KG1 (cell line): ENCODE results near the gene FAM210B.
A peak's percentile ranks its signal among the peaks of the same experiment; 100 is the strongest.
"Not testable (repeated sequence)": the region's sequence is repeated elsewhere in the genome, so short reads cannot be mapped to it uniquely, and the experiment has no call there.

ENCODE experiments used
- DNase-seq: peaks from one replicate; lab custom pipeline; 2025; lab: John Stamatoyannopoulos, UW

The FAM210B gene

DNA sequence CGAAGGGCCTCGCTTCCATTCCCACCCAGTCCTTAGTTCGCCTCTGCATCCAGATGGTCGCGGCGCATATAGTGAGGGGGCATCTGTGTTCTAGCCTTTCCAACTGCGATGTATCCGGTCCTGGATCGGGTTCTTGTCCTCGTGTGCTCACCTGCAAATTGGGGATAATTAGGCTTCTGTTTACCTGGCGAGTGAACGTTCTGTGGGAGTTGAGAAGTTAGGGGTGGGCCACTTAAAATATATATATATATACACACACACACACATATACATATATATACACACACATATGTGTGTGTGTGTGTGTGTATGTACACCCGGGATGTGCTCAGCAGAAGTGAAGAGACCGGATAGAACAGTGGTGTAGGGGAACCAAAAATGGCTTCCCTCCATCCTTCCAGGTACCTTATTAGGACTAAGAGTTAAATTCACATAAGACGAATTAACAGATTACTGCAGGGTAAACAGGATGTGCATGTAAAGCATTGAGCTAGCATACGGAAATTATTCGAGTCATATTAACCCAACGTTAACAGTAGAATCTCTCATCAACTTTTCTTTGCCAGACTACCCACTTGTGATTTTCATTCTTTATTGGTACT is 34.2 kb downstream of the FAM210B start:
- no peak for DNase-seq

DNA sequence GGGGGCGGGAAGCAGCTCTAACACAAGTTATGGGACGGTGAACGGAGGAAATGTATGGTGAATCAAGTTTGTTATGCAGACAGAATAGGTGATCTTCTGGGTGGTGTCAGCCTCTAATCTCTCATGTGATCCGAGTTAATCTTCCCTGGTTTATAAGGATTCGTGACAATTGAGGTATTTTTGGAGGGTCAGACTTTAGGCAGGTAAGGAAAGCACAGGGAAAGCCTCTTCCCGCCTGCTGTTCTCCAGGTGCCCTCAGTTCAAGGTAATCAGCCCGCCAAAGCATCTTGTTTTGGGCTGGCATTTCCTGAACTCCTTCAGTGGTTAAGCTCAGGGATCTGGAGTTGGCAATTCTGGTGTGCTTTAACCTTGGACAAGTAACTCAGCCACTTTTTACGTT is 34.9 kb downstream of the FAM210B start:
- no peak for DNase-seq

DNA sequence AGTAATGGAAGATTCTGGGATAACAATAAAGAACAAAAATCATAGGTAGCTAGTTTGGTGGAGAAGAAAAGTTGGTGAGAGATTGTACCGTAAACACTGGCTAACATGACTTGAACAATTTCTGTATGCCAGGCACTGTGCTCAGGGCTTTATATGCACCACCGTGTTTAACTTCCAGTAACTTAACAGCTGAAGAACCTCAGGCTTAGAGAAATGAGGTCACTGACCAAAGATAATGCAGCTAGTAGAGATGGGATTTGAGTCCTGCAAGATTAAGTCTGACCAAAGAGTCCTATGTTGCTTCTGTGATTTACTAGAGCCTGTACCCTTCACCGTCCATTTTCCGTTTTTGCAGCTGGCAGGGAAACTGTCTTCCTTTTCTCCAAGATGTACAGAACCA is 36.4 kb downstream of the FAM210B start:
- no peak for DNase-seq

DNA sequence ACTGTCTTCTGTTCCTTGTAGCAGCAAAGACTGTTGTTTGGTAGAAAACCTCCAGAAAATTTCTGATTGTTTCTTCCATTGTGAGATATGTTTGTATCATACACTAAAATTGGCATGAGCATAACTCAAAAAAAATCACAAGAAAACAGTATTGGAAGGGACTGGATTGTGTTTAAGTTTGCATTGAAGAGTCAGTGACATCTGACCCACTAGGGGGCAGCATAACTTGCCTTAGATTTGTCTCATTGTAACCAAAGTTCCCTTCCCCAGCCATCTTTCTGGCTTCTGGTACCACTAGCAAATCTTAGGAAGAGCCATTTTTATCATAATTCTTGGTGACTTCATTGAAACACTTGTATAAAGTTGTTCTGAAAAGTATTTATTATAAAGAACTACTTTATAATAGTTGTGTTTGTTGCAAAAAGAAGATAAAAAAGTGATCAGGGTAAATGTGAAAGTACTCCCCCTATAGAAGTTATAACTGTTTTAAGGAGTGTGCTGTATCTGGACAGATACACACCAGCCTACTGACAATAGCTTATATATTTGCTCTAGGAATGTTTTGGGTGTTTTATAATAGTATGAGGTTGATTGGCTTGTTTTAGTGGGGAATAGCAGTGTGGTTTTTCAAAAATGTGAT is 41.3 kb downstream of the FAM210B start:
- peak; percentile 62 for DNase-seq

DNA sequence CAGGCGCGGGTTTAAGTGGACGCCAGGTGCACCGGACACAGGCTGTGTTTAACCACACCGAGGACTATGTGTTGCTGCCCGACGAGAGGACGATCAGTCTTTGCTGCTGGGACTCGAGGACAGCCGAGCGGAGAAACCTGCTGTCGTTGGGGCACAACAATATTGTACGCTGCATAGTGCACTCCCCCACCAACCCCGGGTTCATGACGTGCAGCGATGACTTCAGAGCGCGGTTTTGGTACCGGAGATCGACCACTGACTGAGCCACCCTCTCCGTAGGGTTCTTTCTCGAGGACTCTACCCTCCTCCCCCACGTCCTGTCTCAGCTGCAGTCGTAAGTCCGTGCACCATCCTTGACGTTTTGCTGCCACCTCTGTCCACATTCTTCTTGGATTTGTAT is 44.7 kb downstream of the FAM210B start:
- DNase-seq: no peak

DNA sequence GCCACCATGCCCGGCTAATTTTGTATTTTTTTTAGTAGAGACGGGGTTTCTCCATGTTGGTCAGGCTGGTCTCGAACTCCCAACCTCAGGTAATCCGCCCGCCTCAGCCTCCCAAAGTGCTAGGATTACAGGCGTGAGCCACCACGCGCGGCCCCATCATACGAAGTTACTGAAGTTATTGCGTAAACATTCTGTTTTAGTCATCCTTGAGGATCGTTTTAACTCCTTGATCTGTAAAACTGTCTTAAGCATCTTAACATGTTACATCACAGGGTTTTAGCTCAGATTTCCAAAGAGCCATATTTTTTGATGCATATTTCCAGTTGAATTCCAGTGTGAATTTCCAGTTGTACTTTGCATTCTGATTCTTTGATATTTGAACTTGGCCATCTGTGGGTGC is 46.6 kb downstream of the FAM210B start:
- not testable (repeated sequence) for DNase-seq

DNA sequence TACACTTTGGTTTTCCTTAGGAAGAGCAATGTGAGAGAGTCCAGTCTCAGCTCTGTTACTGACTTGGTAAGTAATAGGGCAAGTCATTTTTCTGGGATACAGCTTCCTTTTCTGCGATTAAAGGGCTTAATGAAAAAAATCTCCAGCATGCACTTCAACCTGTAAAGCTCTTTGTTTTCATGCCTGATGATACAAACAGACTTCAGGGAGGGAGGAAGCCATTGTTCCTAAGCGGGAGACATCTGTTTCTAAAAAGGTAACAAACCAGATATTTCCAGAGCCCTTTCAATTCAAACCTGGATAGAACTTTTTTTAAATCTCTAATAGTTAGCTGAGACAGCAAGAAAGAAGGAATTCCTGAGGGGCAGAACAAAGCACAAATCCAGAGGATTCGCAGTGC is 48.1 kb downstream of the FAM210B start:
- no peak for DNase-seq

DNA sequence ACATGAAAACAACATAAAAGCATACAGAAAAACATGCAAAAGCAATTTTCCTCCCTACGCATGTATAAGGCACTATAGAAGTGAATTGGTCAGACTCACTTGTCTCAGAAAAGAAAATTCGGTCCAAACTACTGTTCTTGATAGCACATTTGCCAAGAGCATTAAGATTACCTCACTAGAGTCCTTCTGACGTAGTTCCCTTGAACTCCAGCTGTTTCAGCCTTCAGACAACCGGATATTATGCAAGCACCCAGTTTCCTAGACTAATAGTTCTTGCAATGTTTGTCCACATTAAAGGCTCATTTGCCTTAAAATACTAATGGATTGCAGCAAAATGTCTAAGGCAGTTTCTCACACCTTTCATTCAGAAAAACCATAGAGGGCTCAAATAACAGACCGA is 50.7 kb downstream of the FAM210B start:
- DNase-seq: no peak

DNA sequence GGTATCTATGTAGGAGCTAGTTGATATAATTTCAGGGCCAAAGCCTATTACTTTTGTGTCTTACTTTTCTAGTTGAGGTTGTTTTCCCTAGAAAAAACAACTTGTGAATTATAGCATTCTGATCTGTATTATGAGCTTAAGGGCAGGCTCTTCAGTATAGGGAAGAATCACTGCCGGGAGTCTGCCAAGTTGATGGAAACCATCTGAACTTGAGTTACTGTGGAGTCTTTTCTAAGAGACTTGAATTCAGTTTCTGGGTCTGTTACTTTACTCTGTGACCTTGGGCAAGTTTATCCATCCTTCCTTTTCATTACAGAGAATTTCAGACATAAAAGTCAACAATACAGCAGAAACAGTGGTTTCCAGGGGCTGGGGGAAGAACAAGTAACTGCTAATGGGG is 51.2 kb downstream of the FAM210B start:
- no peak for DNase-seq

DNA sequence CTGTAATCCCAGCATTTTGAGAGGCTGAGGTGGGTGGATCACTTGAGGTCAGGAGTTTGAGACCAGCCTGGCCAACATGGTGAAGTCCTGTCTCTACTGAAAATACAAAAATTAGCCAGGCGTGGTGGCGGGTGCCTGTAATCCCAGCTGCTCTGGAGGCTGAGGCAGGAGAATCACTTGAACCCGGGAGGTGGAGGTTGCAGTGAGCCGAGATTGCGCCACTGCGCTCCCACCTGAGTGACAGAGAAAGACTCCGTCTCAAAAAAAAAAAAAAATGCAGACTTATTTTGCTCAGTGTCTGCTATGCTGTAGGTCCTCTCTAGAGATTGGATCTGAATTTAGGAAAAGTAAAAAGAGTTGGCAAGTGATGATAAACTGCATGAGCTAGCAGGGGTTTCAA is 52.5 kb downstream of the FAM210B start:
- not testable (repeated sequence) for DNase-seq

DNA sequence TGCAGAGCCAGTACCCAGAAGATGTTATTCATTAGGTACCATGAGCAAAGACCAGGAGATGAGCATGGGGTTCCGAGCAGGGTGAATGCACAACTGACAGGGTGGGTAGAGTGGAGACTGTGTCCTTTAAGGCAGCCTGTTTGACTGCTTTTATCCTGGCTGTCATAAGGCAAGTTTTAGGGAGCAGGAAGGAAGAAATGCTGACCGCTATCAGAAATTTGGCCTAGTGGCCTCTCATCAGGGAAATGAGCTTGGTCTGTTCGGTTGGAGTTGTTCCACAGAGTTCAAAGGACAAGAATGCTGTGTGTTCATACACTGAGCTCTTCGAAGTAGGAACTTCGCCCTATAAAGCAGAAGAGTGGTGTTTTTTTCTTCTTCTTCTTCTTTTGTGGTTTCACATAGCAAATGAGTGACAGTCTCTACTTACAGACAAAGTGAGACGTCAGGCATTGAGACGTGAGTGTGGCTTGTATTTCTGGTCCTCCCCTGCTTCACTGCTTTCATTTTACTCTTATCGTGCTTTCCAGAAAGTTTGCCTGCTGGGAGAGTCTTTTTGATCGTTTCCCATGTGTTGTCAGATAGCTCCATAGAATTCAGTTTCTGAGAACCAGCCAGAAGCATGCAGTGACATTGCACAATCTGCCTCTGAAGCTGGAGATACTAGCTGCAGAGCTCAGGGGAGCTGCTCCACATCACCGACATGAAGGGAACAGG is 53.1 kb downstream of the FAM210B start, which contains the start of gene CASS4:
TSS of gene CASS4 (plus strand) at position 502 of the 714 bp plus-strand sequence. CDS start at position 701, 199 bp downstream.
- DNase-seq: peak; percentile 30

DNA sequence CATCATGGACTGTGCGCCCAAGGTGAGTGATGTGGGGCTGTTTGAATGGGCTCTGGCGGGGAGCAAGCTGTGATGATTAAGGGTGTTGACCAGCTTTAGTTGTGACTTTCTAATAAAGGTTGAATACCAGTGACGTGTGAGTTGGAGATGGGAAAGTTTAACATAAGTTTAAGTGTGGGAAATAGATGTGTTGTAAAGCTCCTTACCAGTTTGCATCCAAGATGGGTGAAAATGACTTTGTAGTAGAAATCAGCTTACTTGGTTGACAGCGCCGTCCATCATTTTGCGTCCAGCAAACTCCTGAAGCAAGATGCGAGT is 53.7 kb downstream of the FAM210B start:
- DNase-seq: no peak

DNA sequence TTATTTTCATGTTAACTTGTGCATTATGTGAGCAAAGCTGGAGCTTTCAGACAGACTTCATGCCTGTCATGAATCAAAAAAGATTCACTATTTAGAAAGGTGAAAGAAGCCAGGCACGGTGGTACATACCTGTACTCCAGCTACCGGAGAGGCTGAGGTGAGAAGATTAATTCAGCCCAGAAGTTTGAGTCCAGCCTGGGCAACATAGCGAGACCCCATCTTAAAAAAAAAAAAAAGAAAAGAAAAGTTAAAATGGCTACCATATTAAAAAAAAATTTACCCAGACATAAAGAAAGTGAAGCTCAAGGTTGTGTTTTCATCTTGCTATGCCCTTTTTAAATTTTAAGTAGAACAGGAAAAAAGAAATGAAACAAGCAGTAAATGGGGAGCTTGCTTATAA is 54.2 kb downstream of the FAM210B start:
- no peak for DNase-seq

DNA sequence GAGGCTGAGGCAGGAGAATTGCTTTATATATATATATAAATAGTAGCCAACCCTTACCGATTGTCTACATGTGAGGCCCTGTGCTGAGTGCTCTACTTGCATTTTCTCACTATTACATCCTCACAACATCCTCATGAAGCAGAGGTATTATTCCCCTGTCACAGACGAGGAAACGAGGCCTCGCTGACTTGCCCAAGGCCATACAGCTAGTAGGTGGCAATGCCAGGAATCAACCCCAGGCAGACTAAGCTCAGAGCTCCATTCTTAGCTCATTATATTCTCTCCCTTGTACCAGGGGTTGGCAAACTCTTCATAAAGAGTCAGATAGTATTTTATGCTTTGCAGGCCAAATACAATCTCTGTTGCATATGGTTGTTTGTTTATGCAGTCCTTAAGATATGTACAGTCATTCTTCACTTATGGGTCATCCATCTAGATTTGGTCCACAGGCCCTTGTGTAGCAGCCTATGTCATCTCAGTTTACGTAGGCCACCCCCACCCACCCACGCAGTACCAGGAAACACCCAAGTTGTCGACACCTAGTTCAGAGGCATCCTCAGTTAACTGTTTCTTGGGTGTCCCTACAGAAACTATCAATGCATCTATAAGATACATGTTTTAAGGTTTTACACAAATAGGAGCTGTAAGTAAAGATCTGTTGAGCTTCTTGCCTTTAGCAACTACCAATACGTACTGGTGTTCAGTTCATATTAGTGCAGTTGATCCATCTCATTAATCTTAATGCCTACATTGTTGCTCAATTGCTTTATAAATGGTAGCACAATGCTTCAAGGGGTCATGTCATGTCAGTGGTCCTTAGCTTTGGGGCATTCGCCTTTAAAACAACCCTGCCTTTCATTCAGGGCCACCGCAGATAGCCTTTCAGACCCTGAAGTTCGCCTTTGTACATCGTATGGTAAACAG is 56.3 kb downstream of the FAM210B start:
- no peak for DNase-seq

DNA sequence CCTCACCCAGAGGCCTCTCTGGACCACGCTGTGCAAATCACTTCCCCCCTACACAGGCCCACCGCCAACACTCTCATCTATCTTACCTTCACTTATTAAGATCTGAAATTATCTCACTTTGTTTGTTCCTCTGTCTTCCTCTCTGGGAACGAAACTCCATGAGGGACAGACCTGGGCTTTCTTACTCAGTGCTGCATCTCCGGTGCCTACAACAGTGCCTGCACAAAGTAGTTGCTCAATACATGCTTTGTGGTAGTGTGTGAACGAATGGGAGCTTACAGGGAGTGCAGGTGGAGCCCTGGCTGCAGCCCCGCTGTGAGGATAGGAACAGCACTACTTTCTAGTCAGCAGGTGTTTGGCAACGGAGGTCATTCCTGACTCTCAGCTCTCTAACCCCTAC is 58.6 kb downstream of the FAM210B start:
- DNase-seq: no peak

DNA sequence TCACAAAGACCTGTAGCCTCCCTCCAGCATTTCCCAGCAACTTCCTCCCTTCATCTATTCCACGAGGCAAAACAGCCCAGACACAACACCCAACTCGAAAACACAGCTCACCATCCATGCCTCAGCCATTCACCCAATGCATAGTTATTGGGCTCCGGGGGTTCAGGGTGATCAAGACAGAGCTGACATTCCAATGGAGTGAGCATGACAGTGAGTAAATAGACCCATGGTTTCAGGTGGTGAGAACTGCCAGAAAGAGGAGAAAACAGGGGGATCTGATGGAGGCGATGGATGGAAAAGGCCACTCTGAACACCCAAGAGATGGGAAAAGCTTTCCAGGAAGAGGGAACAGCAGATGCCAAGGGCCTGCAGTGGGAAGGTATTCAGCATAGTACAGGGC is 59.1 kb downstream of the FAM210B start:
- no peak for DNase-seq
